Panc1 (cell line): ENCODE results near the gene DLG2.

Experiments used
- CTCF ChIP-seq: fragments of 450-650 bp; IDR thresholded peaks from 2 replicates; pipeline ENCODE4 v1.5.1; 2017; ENCODE audit warnings: mild to moderate bottlenecking
- POLR2AphosphoS5 ChIP-seq: IDR thresholded peaks from 2 replicates; pipeline ENCODE4 v1.6.1; 2012; ENCODE audit warnings: mild to moderate bottlenecking, low read depth, low read length, moderate library complexity
- REST ChIP-seq, 2 experiments: IDR thresholded peaks; 2 replicates each; pipeline ENCODE4 v1.6.1; 2011 to 2012; ENCODE audit warnings: low read depth in 2 of 2, control low read depth in 1 of 2, low read length in 1 of 2, mild to moderate bottlenecking in 1 of 2, moderate library complexity in 1 of 2; ENCODE audit not compliant: insufficient read depth in 1 of 2
- SIN3A ChIP-seq: IDR thresholded peaks from 2 replicates; pipeline ENCODE4 v1.6.1; 2012; ENCODE audit warnings: low read depth, mild to moderate bottlenecking, low read length, moderate library complexity, borderline replicate concordance; ENCODE audit not compliant: insufficient read depth
- TCF7L2 ChIP-seq: IDR thresholded peaks from 2 replicates; pipeline ENCODE4 v1.6.1; 2011; ENCODE audit warnings: mild to moderate bottlenecking, low read depth, low read length, inconsistent platforms

DNA sequence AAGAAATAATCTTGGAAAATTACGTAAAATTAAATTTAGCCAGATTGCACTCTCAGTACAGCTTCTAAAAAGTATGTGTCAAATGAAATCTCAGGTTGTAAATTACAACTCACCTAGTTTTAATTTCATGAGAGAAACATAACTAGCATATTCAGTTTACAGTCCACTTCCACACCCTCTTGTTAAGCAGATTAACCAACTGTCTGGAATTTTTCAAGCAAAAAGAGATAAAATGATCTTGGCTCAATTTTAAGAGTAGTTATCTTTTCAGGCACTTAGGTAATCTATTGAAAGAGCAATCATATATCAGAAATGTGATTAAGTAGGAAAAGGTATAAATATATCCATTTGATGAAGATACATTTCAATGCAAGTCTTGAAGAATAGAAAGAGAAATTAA, 1412.6 kb downstream of the DLG2 start:
- no peak for TF ChIP-seq CTCF
- no peak for TF ChIP-seq POLR2AphosphoS5
- TF ChIP-seq TCF7L2 = no peak
- TF ChIP-seq REST (IDR thresholded peaks at IDR 0.05; ENCODE audit: insufficient read depth in 1 of 2, low read depth in 2 of 2, low read length in 1 of 2) = no peak
- TF ChIP-seq SIN3A = no peak
